HepG2 (cell line): ENCODE measurements around the gene BMP2K. TPM values are rescaled to one million over a fixed set of nuclear protein-coding genes. Genes with fewer than 3 reads are reported as not detected.

Experiments used
- ATAC-seq: fragments of 200-7000 bp; cut with Tn5 transposase; 3 replicates; pipeline ENCODE4 v1.9.1; 2020; ENCODE audit warnings: mild to moderate bottlenecking, moderate library complexity
- BruUV-seq: library from RNA; stranded (reverse); fragments of 400-500 nt; replicated peaks from 2 replicates; lab custom pipeline; 2021; lab: Mats Ljungman, UMichigan
- CTCF ChIA-PET: fragments of 300-600 bp; formaldehyde crosslinking; extraction: SDS; loops from one replicate; lab custom pipeline; 2021; ENCODE audit warnings: low total read pairs, inconsistent platforms, low intra/inter-chr PET ratio; lab: Yijun Ruan, JAX
- POLR2A ChIA-PET: fragments of 350-600 bp; sonication (Branson Sonifier 250); formaldehyde crosslinking; loops from one replicate; lab custom pipeline; 2020; ENCODE audit warnings: antibody characterized with exemption, inconsistent platforms; lab: Yijun Ruan, JAX
- DNase-seq: peaks from one replicate; pipeline ENCODE4 v3.0.0-alpha.2; 2015; ENCODE audit warnings: low spot score
- FAIRE-seq: peaks from 3 replicates; lab custom pipeline; 2011; peaks lifted over from hg19 to GRCh38; lab: Jason Lieb, UNC
- H2AFZ ChIP-seq: one replicate; pipeline ENCODE4 v1.6.1; 2011; ENCODE audit warnings: low read length, inconsistent platforms
- H3K27ac ChIP-seq: fragments of 300-600 bp; 3 replicates; pipeline ENCODE4 v1.8.0; 2011; ENCODE audit warnings: mixed run types, mild to moderate bottlenecking, mixed read lengths, low read length, inconsistent platforms; ENCODE audit not compliant: insufficient read depth; ENCODE audit errors: extremely low read length
- H3K27me3 ChIP-seq, 2 experiments: fragments of 200-600 bp in 1 of 2; 2 replicates in 1 of 2; 3 replicates in 1 of 2; pipeline versions ENCODE4 v1.6.0 to v1.8.0; 2011; ENCODE audit warnings: low read length in 2 of 2, mild to moderate bottlenecking in 2 of 2, moderate library complexity in 2 of 2, inconsistent platforms in 1 of 2; ENCODE audit not compliant: insufficient read depth in 2 of 2, control insufficient read depth in 1 of 2
- H3K36me3 ChIP-seq, 2 experiments: fragments of 200-600 bp in 1 of 2; replicated peaks in 1 of 2; 2 replicates in 1 of 2; 3 replicates in 1 of 2; pipeline versions ENCODE4 v1.5.1 to v1.8.0; 2011; ENCODE audit warnings: low read length in 2 of 2, inconsistent platforms in 1 of 2; ENCODE audit not compliant: insufficient read depth in 2 of 2, control insufficient read depth in 1 of 2
- H3K4me1 ChIP-seq: 2 replicates; pipeline ENCODE4 v1.5.1; 2012; ENCODE audit warnings: low read length, inconsistent platforms; ENCODE audit not compliant: insufficient read depth
- H3K4me2 ChIP-seq: 2 replicates; pipeline ENCODE4 v1.6.0; 2011; ENCODE audit warnings: low read depth, low read length, inconsistent platforms
- H3K4me3 ChIP-seq, 3 experiments: fragments of 200-600 bp in 1 of 3; sonication (generic), shearing (Covaris generic) in 1 of 3; replicated peaks in 1 of 3; 2 replicates each; pipeline ENCODE4 v1.5.1; 2011 to 2016; ENCODE audit warnings: low read length in 3 of 3, inconsistent platforms in 2 of 3, low read depth in 2 of 3, mild to moderate bottlenecking in 2 of 3, control low read depth in 1 of 3, mixed read lengths in 1 of 3; ENCODE audit not compliant: insufficient read depth in 1 of 3
- H3K79me2 ChIP-seq: one replicate; pipeline ENCODE4 v1.6.1; 2011; ENCODE audit warnings: low read length, inconsistent platforms; ENCODE audit not compliant: insufficient read depth
- H3K9ac ChIP-seq: 2 replicates; pipeline ENCODE4 v1.6.0; 2011; ENCODE audit warnings: mild to moderate bottlenecking, low read depth, low read length, inconsistent platforms; ENCODE audit not compliant: insufficient read depth
- H3K9me3 ChIP-seq: 2 replicates; pipeline ENCODE4 v1.5.1; 2012; ENCODE audit warnings: mild to moderate bottlenecking, low read length
- H4K20me1 ChIP-seq: 2 replicates; pipeline ENCODE4 v1.6.0; 2011; ENCODE audit warnings: inconsistent platforms, mild to moderate bottlenecking, low read length, moderate library complexity; ENCODE audit not compliant: insufficient read depth
- CENPBD1 ChIP-seq: sonication (generic); formaldehyde crosslinking; IDR thresholded peaks from 2 replicates; pipeline ENCODE4 v1.8.0; 2022; ENCODE audit warnings: missing genetic modification reagents, low read depth, mild to moderate bottlenecking, borderline replicate concordance
- DMAP1 ChIP-seq: IDR thresholded peaks from 2 replicates; pipeline ENCODE4 v1.6.1; 2016
- HMGA1 ChIP-seq: sonication (generic); formaldehyde crosslinking; conservative IDR thresholded peaks from 2 replicates; pipeline ENCODE4 v1.4.0; 2020; ENCODE audit warnings: missing genetic modification reagents
- RORA ChIP-seq: sonication (generic); formaldehyde crosslinking; IDR thresholded peaks from 2 replicates; pipeline ENCODE4 v1.5.0; 2020; ENCODE audit warnings: mild to moderate bottlenecking, missing genetic modification reagents, moderate library complexity
- SOX13 ChIP-seq, 3 experiments: fragments of 450-650 bp in 1 of 3; sonication (generic) in 1 of 3; formaldehyde crosslinking in 1 of 3; IDR thresholded peaks in 2 of 3; conservative IDR thresholded peaks in 1 of 3; 2 replicates each; pipeline versions ENCODE4 v1.5.0 to v1.6.1; 2016 to 2020; ENCODE audit warnings: antibody characterized with exemption in 1 of 3, mild to moderate bottlenecking in 1 of 3, missing compliant biosample characterization in 1 of 3, missing genetic modification reagents in 1 of 3, moderate library complexity in 1 of 3
- TCF7L2 ChIP-seq: IDR thresholded peaks from 2 replicates; pipeline ENCODE4 v1.6.1; 2011; ENCODE audit warnings: mild to moderate bottlenecking, low read depth, low read length, moderate library complexity
- UBTF ChIP-seq: sonication (generic); formaldehyde crosslinking; IDR thresholded peaks from 2 replicates; pipeline ENCODE4 v1.4.0; 2020; ENCODE audit warnings: mild to moderate bottlenecking, missing genetic modification reagents
- ZNF335 ChIP-seq: sonication (generic); formaldehyde crosslinking; IDR thresholded peaks from 2 replicates; pipeline ENCODE4 v1.4.0; 2020; ENCODE audit warnings: missing genetic modification reagents
- ZNF446 ChIP-seq: sonication (generic); formaldehyde crosslinking; IDR thresholded peaks from 2 replicates; pipeline ENCODE4 v1.5.0; 2020; ENCODE audit warnings: mild to moderate bottlenecking, missing genetic modification reagents
- WGBS: methylation state at CpG from one replicate; pipeline ENCODE4 v1.1.6; 2017; ENCODE audit warnings: low lambda C conversion rate; 5-methylcytosine and 5-hydroxymethylcytosine counted together
- in situ Hi-C: cut with HindIII; loops from 2 replicates; pipeline ENCODE4 v1.10.0; 2017; ENCODE audit warnings: low pct_unique_long_range_greater_than_20kb; ENCODE audit not compliant: extremely low pct_ligation_motif_present
- intact Hi-C: fragments of 100-400 bp; cut with micrococcal nuclease; formaldehyde crosslinking; loops from one replicate; pipeline ENCODE4 v1.10.0; 2022; ENCODE audit not compliant: unreplicated experiment
- polyA plus RNA-seq, 8 experiments: library from polyadenylated mRNA; depleted of rRNA in 3 of 8; stranded (reverse) in 7 of 8; unstranded in 1 of 8; fragments of >200 nt; fragmentation: Illumina TruSeq in 4 of 8; extraction: Trizol in 4 of 8; gene quantifications; 2 replicates each; pipeline versions ENCODE4 v1.2.1 to v1.2.3, GENCODE V29; 2011 to 2016; ENCODE audit warnings: low read depth in 4 of 8, missing spikeins in 1 of 8, mixed read lengths in 1 of 8; ENCODE audit not compliant: insufficient read depth in 1 of 8
- total RNA-seq, 5 experiments: library from RNA; depleted of rRNA; stranded (reverse); fragments of >200 nt; fragmentation: Illumina TruSeq; extraction: Trizol; gene quantifications; 2 replicates each; pipeline ENCODE4 v1.2.3, GENCODE V29; 2016; ENCODE audit warnings: low read depth in 1 of 5
- TF ChIP-seq, protein P1 (sequence below): sonication (generic); formaldehyde crosslinking; IDR thresholded peaks from 2 replicates; pipeline ENCODE4; 2020; ENCODE audit warnings: missing genetic modification reagents, mild to moderate bottlenecking, borderline replicate concordance
- TF ChIP-seq, protein P2 (sequence below): sonication (generic); formaldehyde crosslinking; IDR thresholded peaks from 2 replicates; pipeline ENCODE4 v1.5.0; 2020; ENCODE audit warnings: mild to moderate bottlenecking, low read depth, missing genetic modification reagents, borderline replicate concordance

Gene BMP2K
- total and polyA plus RNA-seq, 2 of the 13 experiments (the other 11 are each of a cell fraction or from before 2014, with no cell fraction given), result 8.6 to 15.2 TPM

DNA sequence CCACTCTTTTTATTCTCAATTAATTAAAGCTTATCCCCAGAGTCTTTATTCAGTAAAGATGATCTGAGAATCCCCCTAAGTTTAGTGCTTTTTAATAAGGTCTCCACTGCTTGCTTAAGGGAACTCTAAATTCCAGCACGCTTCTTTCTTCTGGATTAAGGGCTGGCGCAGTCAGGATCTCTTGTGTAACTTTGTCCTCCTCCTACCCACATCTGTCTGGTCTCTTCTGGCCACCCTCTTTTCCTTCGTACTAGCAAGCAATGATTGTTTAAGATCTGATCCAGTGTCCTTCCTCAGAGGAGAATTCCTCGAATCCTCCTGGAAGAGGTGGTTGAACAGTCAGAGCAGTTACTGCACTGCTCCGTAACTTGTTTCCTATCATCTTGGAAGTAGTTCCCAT lies 177.1 kb downstream of the BMP2K start:
- Histone ChIP-seq H3K9me3 (no peaks in the 10 kb centered on the region), H3K4me3 (no peak overlapping the region), H2AFZ (no peak overlapping the region), H3K79me2 (no peaks in the 10 kb centered on the region), H3K4me2 (no peak overlapping the region), H3K9ac (no peak overlapping the region), H3K4me1 (no peaks in the 10 kb centered on the region), H4K20me1 (no peaks in the 10 kb centered on the region), H3K27ac (no peak overlapping the region), H3K36me3 (no peaks in the 10 kb centered on the region), H3K27me3 (0 out of 5 replicates have a peak, but pooled peaks cover 0 to 8% of the 10 kb centered on the region in 2 experiments)
- intact Hi-C loops (loop anchor here (5.0 to 10.0 kb wide), 2 partner anchors 962 to 1384 kb away; partner anchors contain the start of gene CFAP299), in situ Hi-C loops (loop anchor here (10.0 kb wide), 1 partner anchor 1262 kb away; no protein-coding TSS in a partner anchor)
- BruUV-seq, result no TSS peak
- DNase-seq (no peak), FAIRE-seq (no peak), ATAC-seq (no peak)
- POLR2A ChIA-PET, result no interaction called here
- CTCF ChIA-PET, result interaction anchor here (2.0 kb wide), 1 partner anchor 623 kb away, joined by 6 read pairs; no protein-coding TSS in a partner anchor
- WGBS, result 23% methylated on average over 5 of the region's 5 CpGs
- TF ChIP-seq RORA (CRISPR knock-in tag) (no peak), ZNF335 (CRISPR knock-in tag) (no peak), HMGA1 (CRISPR knock-in tag) (no peak), TCF7L2 (no peak), ZNF446 (CRISPR knock-in tag) (no peak), SOX13 (IDR thresholded peaks at IDR 0.05) (no peak), SOX13 (CRISPR knock-in tag; conservative IDR thresholded peaks at IDR 0.05 in 1 of 2, IDR thresholded peaks at IDR 0.05 in 1 of 2) (no peak), CENPBD1 (no peak), UBTF (CRISPR knock-in tag) (no peak), DMAP1 (CRISPR knock-in tag) (no peak)
- TF ChIP-seq, protein P1, sequence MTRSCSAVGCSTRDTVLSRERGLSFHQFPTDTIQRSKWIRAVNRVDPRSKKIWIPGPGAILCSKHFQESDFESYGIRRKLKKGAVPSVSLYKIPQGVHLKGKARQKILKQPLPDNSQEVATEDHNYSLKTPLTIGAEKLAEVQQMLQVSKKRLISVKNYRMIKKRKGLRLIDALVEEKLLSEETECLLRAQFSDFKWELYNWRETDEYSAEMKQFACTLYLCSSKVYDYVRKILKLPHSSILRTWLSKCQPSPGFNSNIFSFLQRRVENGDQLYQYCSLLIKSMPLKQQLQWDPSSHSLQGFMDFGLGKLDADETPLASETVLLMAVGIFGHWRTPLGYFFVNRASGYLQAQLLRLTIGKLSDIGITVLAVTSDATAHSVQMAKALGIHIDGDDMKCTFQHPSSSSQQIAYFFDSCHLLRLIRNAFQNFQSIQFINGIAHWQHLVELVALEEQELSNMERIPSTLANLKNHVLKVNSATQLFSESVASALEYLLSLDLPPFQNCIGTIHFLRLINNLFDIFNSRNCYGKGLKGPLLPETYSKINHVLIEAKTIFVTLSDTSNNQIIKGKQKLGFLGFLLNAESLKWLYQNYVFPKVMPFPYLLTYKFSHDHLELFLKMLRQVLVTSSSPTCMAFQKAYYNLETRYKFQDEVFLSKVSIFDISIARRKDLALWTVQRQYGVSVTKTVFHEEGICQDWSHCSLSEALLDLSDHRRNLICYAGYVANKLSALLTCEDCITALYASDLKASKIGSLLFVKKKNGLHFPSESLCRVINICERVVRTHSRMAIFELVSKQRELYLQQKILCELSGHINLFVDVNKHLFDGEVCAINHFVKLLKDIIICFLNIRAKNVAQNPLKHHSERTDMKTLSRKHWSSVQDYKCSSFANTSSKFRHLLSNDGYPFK, result no peak
- TF ChIP-seq, protein P2, sequence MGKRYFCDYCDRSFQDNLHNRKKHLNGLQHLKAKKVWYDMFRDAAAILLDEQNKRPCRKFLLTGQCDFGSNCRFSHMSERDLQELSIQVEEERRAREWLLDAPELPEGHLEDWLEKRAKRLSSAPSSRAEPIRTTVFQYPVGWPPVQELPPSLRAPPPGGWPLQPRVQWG (CRISPR knock-in tag), result no peak
